K562 (cell line): ENCODE measurements around the gene EMD. TPM values are rescaled to one million over a fixed set of nuclear protein-coding genes. Genes with fewer than 3 reads are reported as not detected.

Experiments
- ATAC-seq: fragments of 200-7000 bp; cut with Tn5 transposase; 3 replicates; pipeline ENCODE4 v1.9.1; 2020; ENCODE audit warnings: moderate library complexity
- BruUV-seq: library from RNA; stranded (reverse); fragments of 400-500 nt; replicated peaks from 2 replicates; lab custom pipeline; 2021; lab: Mats Ljungman, UMichigan
- CTCF ChIA-PET: fragments of 300-600 bp; formaldehyde crosslinking; extraction: SDS; loops from one replicate; lab custom pipeline; 2021; ENCODE audit warnings: low intra/inter-chr PET ratio; lab: Yijun Ruan, JAX
- POLR2A ChIA-PET: fragments of 300-600, 350-650 bp; sonication (Branson Sonifier 250); formaldehyde crosslinking; extraction: SDS; loops from one replicate; lab custom pipeline; 2021; ENCODE audit warnings: antibody characterized with exemption, inconsistent platforms; lab: Yijun Ruan, JAX
- DNase-seq, 4 experiments: peaks; one replicate each; pipeline versions ENCODE4 v3.0.0 to v3.0.0-alpha.2; 2011 to 2018; ENCODE audit warnings: low spot score in 3 of 4, mixed read lengths in 3 of 4; ENCODE audit errors: extremely low read depth in 1 of 4
- FAIRE-seq: peaks from 2 replicates; lab custom pipeline; 2011; peaks lifted over from hg19 to GRCh38; lab: Jason Lieb, UNC
- H2AFZ ChIP-seq: 2 replicates; pipeline ENCODE4 v1.6.0; 2011; ENCODE audit warnings: low read depth, low read length, control low read depth, inconsistent platforms
- H3K27ac ChIP-seq: fragments of 200-600 bp; 3 replicates; pipeline ENCODE4 v1.8.0; 2011; ENCODE audit warnings: low read depth, mild to moderate bottlenecking, control low read depth, inconsistent platforms, low read length, moderate library complexity, mixed read lengths; ENCODE audit errors: extremely low read depth
- H3K27me3 ChIP-seq, 2 experiments: fragments of 300-600 bp in 1 of 2; 2 replicates in 1 of 2; 3 replicates in 1 of 2; pipeline versions ENCODE4 v1.6.0 to v1.8.0; 2011; ENCODE audit warnings: inconsistent platforms in 2 of 2, low read length in 2 of 2, mild to moderate bottlenecking in 1 of 2, mixed read lengths in 1 of 2, moderate library complexity in 1 of 2; ENCODE audit not compliant: control insufficient read depth in 2 of 2, insufficient read depth in 2 of 2
- H3K36me3 ChIP-seq: fragments of 300-600 bp; 3 replicates; pipeline ENCODE4 v1.8.0; 2011; ENCODE audit warnings: mild to moderate bottlenecking, low read length, inconsistent platforms; ENCODE audit not compliant: control insufficient read depth, insufficient read depth
- H3K4me1 ChIP-seq, 2 experiments: fragments of 200-600 bp in 1 of 2; replicated peaks in 1 of 2; 2 replicates in 1 of 2; 3 replicates in 1 of 2; pipeline versions ENCODE4 v1.5.1 to v1.8.0; 2011; ENCODE audit warnings: inconsistent platforms in 2 of 2, low read length in 2 of 2, mild to moderate bottlenecking in 1 of 2, mixed read lengths in 1 of 2, moderate library complexity in 1 of 2; ENCODE audit not compliant: control insufficient read depth in 2 of 2, insufficient read depth in 2 of 2
- H3K4me2 ChIP-seq: 2 replicates; pipeline ENCODE4 v1.6.1; 2011; ENCODE audit warnings: low read length, control low read depth, inconsistent platforms, mixed read lengths; ENCODE audit not compliant: insufficient read depth
- H3K4me3 ChIP-seq: fragments of 200-600 bp; sonication (generic), shearing (Covaris generic); 2 replicates; pipeline ENCODE4 v1.5.1; 2016; ENCODE audit warnings: control low read depth, inconsistent platforms
- H3K79me2 ChIP-seq: fragments of 200-600 bp; 3 replicates; pipeline ENCODE4 v1.8.0; 2011; ENCODE audit warnings: low read length, inconsistent platforms; ENCODE audit not compliant: control insufficient read depth, insufficient read depth
- H3K9ac ChIP-seq, 2 experiments: 2 replicates each; pipeline versions ENCODE4 v1.6.0 to v1.6.1; 2011; ENCODE audit warnings: low read depth in 2 of 2, low read length in 2 of 2, control low read depth in 1 of 2, inconsistent platforms in 1 of 2, mild to moderate bottlenecking in 1 of 2, mixed read lengths in 1 of 2; ENCODE audit not compliant: insufficient read depth in 1 of 2
- H3K9me1 ChIP-seq: one replicate; pipeline ENCODE4 v1.6.0; 2011; ENCODE audit warnings: inconsistent platforms, mild to moderate bottlenecking, low read length, moderate library complexity; ENCODE audit not compliant: control insufficient read depth, insufficient read depth
- H3K9me3 ChIP-seq: replicated peaks from 2 replicates; pipeline ENCODE4 v1.5.1; 2011; ENCODE audit warnings: low read depth, low read length, inconsistent platforms; ENCODE audit not compliant: control insufficient read depth, insufficient read depth
- H4K20me1 ChIP-seq: replicated peaks from 2 replicates; pipeline ENCODE4 v1.6.1; 2011; ENCODE audit warnings: low read length, inconsistent platforms, mixed read lengths; ENCODE audit not compliant: control insufficient read depth, insufficient read depth
- BRD9 ChIP-seq: fragments of 450-650 bp; IDR thresholded peaks from 2 replicates; pipeline ENCODE4 v1.6.1; 2018; ENCODE audit warnings: low read depth; ENCODE audit not compliant: partially characterized antibody
- LCOR ChIP-seq: sonication (generic); formaldehyde crosslinking; IDR thresholded peaks from 2 replicates; pipeline ENCODE4 v1.8.0; 2022; ENCODE audit warnings: mild to moderate bottlenecking, missing genetic modification reagents
- NEUROD1 ChIP-seq: fragments of 150-350 bp; IDR thresholded peaks from 2 replicates; pipeline ENCODE4 v1.6.1; 2014; ENCODE audit warnings: borderline replicate concordance, low read length, low read depth; ENCODE audit not compliant: partially characterized antibody
- NFE2L1 ChIP-seq: fragments of 450-650 bp; IDR thresholded peaks from 2 replicates; pipeline ENCODE4 v1.6.1; 2016; ENCODE audit warnings: missing genetic modification characterization, low read depth, mild to moderate bottlenecking, missing compliant biosample characterization, moderate library complexity, borderline replicate concordance
- POLR2G ChIP-seq: fragments of 200-400 bp; formaldehyde crosslinking; IDR thresholded peaks from 2 replicates; pipeline ENCODE4 v1.6.1; 2017; ENCODE audit warnings: low read depth, mild to moderate bottlenecking, antibody characterized with exemption, low read length, moderate library complexity
- RFX7 ChIP-seq: fragments of 250-450 bp; sonication (Bioruptor Pico); IDR thresholded peaks from 2 replicates; pipeline ENCODE4 v1.5.1; 2021; ENCODE audit warnings: mild to moderate bottlenecking
- TOE1 ChIP-seq, 2 experiments: fragments of 450-650 bp in 1 of 2; sonication (generic) in 1 of 2; formaldehyde crosslinking in 1 of 2; IDR thresholded peaks; 2 replicates each; pipeline versions ENCODE4 v1.7.1 to v1.8.0; 2016 to 2022; ENCODE audit warnings: borderline replicate concordance in 2 of 2, mild to moderate bottlenecking in 2 of 2, antibody characterized with exemption in 1 of 2, inconsistent platforms in 1 of 2, low read depth in 1 of 2, missing genetic modification reagents in 1 of 2, moderate library complexity in 1 of 2
- ZNF384 ChIP-seq: IDR thresholded peaks from 2 replicates; pipeline ENCODE4 v1.6.1; 2012; ENCODE audit warnings: low read depth, low read length, improper control_type of control experiment
- WGBS: fragments of 100-300 bp; shearing (Covaris generic); methylation state at CpG from one replicate; pipeline ENCODE4 v1.1.6; 2016; ENCODE audit warnings: low coverage, mixed read lengths; ENCODE audit not compliant: insufficient coverage; ENCODE audit errors: missing lambda C conversion rate; 5-methylcytosine and 5-hydroxymethylcytosine counted together
- in situ Hi-C: fragments of 300-500 bp; cut with MboI; formaldehyde crosslinking; loops from 4 replicates; pipeline ENCODE4 v1.15.0; 2018; ENCODE audit warnings: inconsistent platforms, mixed read lengths
- intact Hi-C: fragments of 100-400 bp; cut with micrococcal nuclease; formaldehyde crosslinking; loops from 2 replicates; pipeline ENCODE4 v1.14.2; 2022
- polyA plus RNA-seq, 8 experiments: library from polyadenylated mRNA; depleted of rRNA in 4 of 8; stranded (reverse) in 5 of 8; unstranded in 3 of 8; fragments of >200 nt; fragmentation: Nextera tagmentation in 2 of 8; fragmentation: Illumina TruSeq in 1 of 8; extraction: Ambion mirVana in 2 of 8; extraction: Trizol in 1 of 8; gene quantifications; 2 replicates each; pipeline versions ENCODE4 v1.2.1 to v1.2.3, GENCODE V29; 2011 to 2014; ENCODE audit warnings: inconsistent platforms in 1 of 8, missing spikeins in 1 of 8
- total RNA-seq, 7 experiments: library from RNA; depleted of rRNA in 6 of 7; stranded (reverse); fragments of >200 nt in 6 of 7; fragmentation: Illumina TruSeq in 2 of 7; extraction: Trizol in 2 of 7; gene quantifications; 2 replicates each; pipeline versions ENCODE4 v1.2.1 to v1.2.3, GENCODE V29; 2011 to 2021; ENCODE audit warnings: low replicate concordance in 1 of 7
- TF ChIP-seq, protein P1 (sequence below), 2 experiments: IDR thresholded peaks; 2 replicates each; pipeline ENCODE4 v1.6.1; 2012; ENCODE audit warnings: improper control_type of control experiment in 2 of 2, low read depth in 2 of 2, low read length in 2 of 2, borderline replicate concordance in 1 of 2
- TF ChIP-seq, protein P2 (sequence below): fragments of 250-450 bp; sonication (Bioruptor Pico); IDR thresholded peaks from 2 replicates; pipeline ENCODE4 v1.5.0; 2020; ENCODE audit warnings: mild to moderate bottlenecking

Gene EMD
- total and polyA plus RNA-seq, 9 of the 15 experiments (the other 6 are each of a cell fraction or from before 2014, with no cell fraction given), result 2.3 to 206 (median 61.9) TPM

DNA sequence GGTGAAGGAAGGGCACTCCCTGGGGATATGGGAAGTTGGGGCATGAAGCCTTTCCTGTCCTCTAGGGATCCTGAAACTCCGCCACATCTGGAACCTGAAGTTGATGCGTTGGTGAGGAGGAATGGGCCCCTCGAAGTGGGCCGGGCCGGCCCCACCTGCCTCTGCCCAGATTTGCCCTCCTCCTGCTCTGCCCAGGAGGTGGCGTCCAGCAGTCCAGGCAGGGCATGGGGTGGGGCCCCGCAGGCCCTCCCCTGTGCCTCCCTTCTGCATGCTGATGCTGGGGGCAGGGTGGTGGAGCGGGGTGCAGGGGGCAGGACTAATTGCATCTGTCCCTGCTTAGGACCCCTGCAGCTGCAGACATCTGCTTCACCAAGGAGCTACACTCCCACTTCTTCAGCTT is 34.0 kb downstream of the EMD start:
- H3K36me3 ChIP-seq, result peaks cover 7% of the 10 kb centered on the region; the same call in 1 of the 3 replicates
- no peak overlapping the region for H3K4me2 ChIP-seq
- peaks cover 25% of the 10 kb centered on the region for H3K79me2 ChIP-seq
- H3K9me1 ChIP-seq, result no peaks in the 10 kb centered on the region
- no peak overlapping the region for H3K4me3 ChIP-seq
- H3K27ac ChIP-seq, result no peak overlapping the region
- ChIA-PET POLR2A (interaction anchor here (0.6 to 1.4 kb wide), 2 partner anchors 15 to 25 kb away, joined by 3 read pairs; no protein-coding TSS in a partner anchor), CTCF (no interaction called here)
- FAIRE-seq (no peak), ATAC-seq (no peak), DNase-seq (no peak)
- H2AFZ ChIP-seq, result no peak overlapping the region
- 89% methylated on average over 5 of the region's 8 CpGs for WGBS
- BruUV-seq, result no TSS peak
- H4K20me1 ChIP-seq, result no peaks in the 10 kb centered on the region
- in situ Hi-C loops (no loop called here), intact Hi-C loops (no loop called here)
- TF ChIP-seq POLR2G (no peak), BRD9 (no peak), RFX7 (CRISPR knock-in tag) (no peak), NFE2L1 (tag) (no peak), LCOR (CRISPR knock-in tag) (no peak), TOE1 (IDR thresholded peaks at IDR 0.05; ENCODE audit: borderline replicate concordance) (no peak), TOE1 (CRISPR knock-in tag; IDR thresholded peaks at IDR 0.05; ENCODE audit: borderline replicate concordance, low read depth) (no peak), ZNF384 (no peak), NEUROD1 (no peak)
- TF ChIP-seq, protein P1, sequence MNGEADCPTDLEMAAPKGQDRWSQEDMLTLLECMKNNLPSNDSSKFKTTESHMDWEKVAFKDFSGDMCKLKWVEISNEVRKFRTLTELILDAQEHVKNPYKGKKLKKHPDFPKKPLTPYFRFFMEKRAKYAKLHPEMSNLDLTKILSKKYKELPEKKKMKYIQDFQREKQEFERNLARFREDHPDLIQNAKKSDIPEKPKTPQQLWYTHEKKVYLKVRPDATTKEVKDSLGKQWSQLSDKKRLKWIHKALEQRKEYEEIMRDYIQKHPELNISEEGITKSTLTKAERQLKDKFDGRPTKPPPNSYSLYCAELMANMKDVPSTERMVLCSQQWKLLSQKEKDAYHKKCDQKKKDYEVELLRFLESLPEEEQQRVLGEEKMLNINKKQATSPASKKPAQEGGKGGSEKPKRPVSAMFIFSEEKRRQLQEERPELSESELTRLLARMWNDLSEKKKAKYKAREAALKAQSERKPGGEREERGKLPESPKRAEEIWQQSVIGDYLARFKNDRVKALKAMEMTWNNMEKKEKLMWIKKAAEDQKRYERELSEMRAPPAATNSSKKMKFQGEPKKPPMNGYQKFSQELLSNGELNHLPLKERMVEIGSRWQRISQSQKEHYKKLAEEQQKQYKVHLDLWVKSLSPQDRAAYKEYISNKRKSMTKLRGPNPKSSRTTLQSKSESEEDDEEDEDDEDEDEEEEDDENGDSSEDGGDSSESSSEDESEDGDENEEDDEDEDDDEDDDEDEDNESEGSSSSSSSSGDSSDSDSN (IDR thresholded peaks at IDR 0.05; ENCODE audit: borderline replicate concordance in 1 of 2, low read depth in 2 of 2, low read length in 2 of 2), result no peak
- TF ChIP-seq, protein P2, sequence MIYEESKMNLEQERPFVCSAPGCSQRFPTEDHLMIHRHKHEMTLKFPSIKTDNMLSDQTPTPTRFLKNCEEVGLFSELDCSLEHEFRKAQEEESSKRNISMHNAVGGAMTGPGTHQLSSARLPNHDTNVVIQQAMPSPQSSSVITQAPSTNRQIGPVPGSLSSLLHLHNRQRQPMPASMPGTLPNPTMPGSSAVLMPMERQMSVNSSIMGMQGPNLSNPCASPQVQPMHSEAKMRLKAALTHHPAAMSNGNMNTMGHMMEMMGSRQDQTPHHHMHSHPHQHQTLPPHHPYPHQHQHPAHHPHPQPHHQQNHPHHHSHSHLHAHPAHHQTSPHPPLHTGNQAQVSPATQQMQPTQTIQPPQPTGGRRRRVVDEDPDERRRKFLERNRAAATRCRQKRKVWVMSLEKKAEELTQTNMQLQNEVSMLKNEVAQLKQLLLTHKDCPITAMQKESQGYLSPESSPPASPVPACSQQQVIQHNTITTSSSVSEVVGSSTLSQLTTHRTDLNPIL (CRISPR knock-in tag), result no peak
- H3K9ac ChIP-seq, result peak overlapping the region in 1 of 2 experiments; percentile 45; a peak in 1 of 4 replicates
- peaks cover 12 to 46% of the 10 kb centered on the region in 2 experiments; a peak in 4 of 5 replicates for H3K4me1 ChIP-seq
- H3K9me3 ChIP-seq, result no peaks in the 10 kb centered on the region
- H3K27me3 ChIP-seq, result no peaks in the 10 kb centered on the region
